ENCODE data around the gene ATP1B3. TPM values are rescaled to one million over a fixed set of nuclear protein-coding genes. Genes with fewer than 3 reads are reported as not detected.
A peak's percentile ranks its signal among the peaks of the same experiment; 100 is the strongest.

The ATP1B3 gene
- total and polyA plus RNA-seq, 9 of the 15 experiments (the other 6 are each of a cell fraction or from before 2014, with no cell fraction given): 48.3 to 202 (median 123) TPM

DNA sequence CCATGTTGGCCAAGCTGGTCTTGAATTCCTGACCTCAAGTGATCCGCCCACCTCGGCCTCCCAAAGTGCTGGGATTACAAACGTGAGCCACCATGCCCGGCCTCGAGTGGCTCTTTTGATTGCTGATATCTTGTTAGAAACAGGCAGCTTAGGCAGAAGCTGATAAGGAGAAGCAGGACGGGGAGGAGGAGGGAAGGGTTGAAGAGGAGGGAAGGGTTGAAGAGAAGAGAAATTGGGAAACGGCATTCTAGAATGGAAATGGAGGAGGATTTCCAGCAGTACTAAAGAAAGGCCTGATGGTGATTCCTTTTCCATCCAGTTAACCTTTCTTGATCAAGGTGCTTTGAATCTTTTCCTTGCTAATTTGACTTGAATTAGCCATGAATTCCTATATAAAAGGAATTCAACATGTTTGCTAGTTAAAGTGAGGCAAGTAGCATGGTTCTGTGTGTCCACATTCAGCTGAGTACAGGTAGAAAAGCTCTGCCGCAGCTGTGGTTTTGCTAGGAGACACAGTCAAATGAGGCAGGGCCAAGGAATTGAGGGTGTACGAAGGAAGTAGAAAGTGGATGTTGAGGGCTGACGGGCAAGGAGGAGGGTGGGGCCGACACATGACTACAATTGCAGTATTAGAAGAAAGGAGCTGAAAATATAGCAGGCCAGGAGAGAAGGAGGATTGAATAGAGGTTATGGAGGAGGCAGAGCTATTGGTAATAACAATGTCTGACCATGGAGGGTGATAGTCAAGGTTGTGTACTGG is 27.2 kb upstream of the ATP1B3 start (continued):
- peak; percentile 54; the same call in 1 of the 2 replicates for TF ChIP-seq MGA (IDR thresholded peaks at IDR 0.05)
- 0 out of 2 replicates have a peak, but pooled peaks have one; percentile 58 for TF ChIP-seq THRA (IDR thresholded peaks at IDR 0.05)
- TF ChIP-seq ZNF707 (CRISPR knock-in tag; conservative IDR thresholded peaks at IDR 0.05): no peak
- peak; percentile 97 to 98 for TF ChIP-seq TRIM24 (IDR thresholded peaks at IDR 0.05)
- 0 out of 4 replicates have a peak, but pooled peaks of 1 of the 2 experiments have one; percentile 51 for TF ChIP-seq NONO (IDR thresholded peaks at IDR 0.05; ENCODE audit: low read depth in 2 of 2, low read length in 1 of 2)
- TF ChIP-seq, protein P1, sequence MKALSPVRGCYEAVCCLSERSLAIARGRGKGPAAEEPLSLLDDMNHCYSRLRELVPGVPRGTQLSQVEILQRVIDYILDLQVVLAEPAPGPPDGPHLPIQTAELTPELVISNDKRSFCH (CRISPR knock-in tag; IDR thresholded peaks at IDR 0.05): no peak
- TF ChIP-seq, protein P1 (tag; IDR thresholded peaks at IDR 0.05): peak; percentile 65
- peak; percentile 95 for TF ChIP-seq CHAMP1 (IDR thresholded peaks at IDR 0.05)
- TF ChIP-seq, protein P2, sequence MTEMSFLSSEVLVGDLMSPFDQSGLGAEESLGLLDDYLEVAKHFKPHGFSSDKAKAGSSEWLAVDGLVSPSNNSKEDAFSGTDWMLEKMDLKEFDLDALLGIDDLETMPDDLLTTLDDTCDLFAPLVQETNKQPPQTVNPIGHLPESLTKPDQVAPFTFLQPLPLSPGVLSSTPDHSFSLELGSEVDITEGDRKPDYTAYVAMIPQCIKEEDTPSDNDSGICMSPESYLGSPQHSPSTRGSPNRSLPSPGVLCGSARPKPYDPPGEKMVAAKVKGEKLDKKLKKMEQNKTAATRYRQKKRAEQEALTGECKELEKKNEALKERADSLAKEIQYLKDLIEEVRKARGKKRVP (CRISPR knock-in tag; IDR thresholded peaks at IDR 0.05): 0 out of 2 replicates have a peak, but pooled peaks have one; percentile 26
